ENCODE measurements around the gene PPP1R3F. TPM values are rescaled to one million over a fixed set of nuclear protein-coding genes. Genes with fewer than 3 reads are reported as not detected.

The PPP1R3F gene
- total and polyA plus RNA-seq, 5 experiments from 2014 or later: 6.7 to 21.8 (median 9.7) TPM

DNA sequence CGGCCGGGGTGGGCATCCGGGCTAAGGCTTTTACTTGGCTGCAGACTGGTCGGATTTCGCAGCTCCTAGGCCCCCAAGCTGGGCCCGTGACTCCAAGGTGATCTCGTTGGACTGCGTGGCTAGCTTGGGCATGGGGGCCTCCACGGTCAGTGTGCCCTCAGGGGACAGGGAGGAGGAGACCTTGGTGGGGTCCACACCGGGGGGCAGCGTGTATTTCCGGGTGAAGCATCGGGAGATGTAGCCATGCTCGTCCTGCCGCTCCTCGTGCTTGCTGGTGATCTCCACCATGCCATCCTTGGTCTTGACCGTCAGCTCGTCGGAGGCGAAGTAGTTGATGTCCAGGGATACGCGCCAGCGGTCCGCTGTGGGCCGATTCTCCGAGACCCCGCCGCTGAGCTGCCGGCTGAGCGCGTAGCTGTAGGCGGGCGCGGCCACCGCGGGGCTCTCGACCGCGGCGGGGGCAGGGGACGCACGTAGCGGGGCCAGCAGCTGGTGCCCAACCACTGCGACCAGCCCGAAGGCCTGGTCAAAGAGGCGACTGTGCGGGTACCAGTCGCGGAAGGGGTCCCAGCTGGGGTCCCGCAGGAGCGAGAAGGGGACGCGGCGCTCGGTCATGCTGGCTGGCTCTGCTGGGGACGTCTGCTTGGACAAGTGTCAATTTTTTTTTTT lies 35.6 kb upstream of the PPP1R3F start:
- POLR2A ChIA-PET: interaction anchor here (0.6 to 2.1 kb wide), 3 partner anchors 36 to 76 kb away, joined by 3 to 9 read pairs (median 7); partner anchors contain the start of gene PPP1R3F
- ATAC-seq: no peak
- no peaks in the 10 kb centered on the region for H3K27me3 Mint-ChIP-seq
- H3K4me1 Mint-ChIP-seq: peaks cover 14 to 40% (median 35%) of the 10 kb centered on the region in 4 donors
- DNase-seq: no peak
- H3K9me3 Mint-ChIP-seq: no peaks in the 10 kb centered on the region
- H3K27ac Mint-ChIP-seq: peak overlapping the region in 1 of 10 donors; percentile 57
- H3K4me3 Mint-ChIP-seq: no peak overlapping the region
- no peaks in the 10 kb centered on the region for H3K36me3 Mint-ChIP-seq

DNA sequence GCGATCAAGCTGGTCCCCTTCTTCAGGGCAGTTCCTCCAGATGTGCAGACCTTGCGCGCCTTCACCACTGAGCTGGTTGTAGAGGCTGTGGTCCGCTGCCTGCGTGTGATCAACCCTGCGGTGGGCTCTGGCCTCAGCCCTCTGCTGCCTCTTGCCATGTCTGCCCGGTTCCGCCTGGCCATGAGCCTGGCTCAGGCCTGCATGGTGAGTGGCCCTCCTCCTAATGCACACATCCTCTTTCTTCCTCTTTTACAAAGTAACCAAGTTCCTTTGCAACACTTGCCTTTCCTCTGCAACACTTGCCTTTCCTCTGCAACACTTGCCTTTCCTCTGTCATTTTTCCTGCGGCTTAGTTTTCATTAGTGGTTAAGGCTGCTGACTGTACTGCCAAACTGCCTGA lies 32.5 kb upstream of the PPP1R3F start:
- peak in 1 of 10 donors; percentile 4 for DNase-seq
- H3K27me3 Mint-ChIP-seq: no peaks in the 10 kb centered on the region
- peak overlapping the region; percentile 52 to 95 (median 92) for H3K4me3 Mint-ChIP-seq
- POLR2A ChIA-PET: interaction anchor here (0.8 kb wide), 1 partner anchor 11 kb away, joined by 3 read pairs; no protein-coding TSS in a partner anchor
- ATAC-seq: no peak
- peaks cover 14 to 35% (median 26%) of the 10 kb centered on the region in 4 donors for H3K4me1 Mint-ChIP-seq
- peaks cover 0 to 10% (median 0%) of the 10 kb centered on the region in 3 donors for H3K36me3 Mint-ChIP-seq
- H3K9me3 Mint-ChIP-seq: no peaks in the 10 kb centered on the region
- H3K27ac Mint-ChIP-seq: peak overlapping the region in 9 of 10 donors; percentile 45 to 90 (median 78)

DNA sequence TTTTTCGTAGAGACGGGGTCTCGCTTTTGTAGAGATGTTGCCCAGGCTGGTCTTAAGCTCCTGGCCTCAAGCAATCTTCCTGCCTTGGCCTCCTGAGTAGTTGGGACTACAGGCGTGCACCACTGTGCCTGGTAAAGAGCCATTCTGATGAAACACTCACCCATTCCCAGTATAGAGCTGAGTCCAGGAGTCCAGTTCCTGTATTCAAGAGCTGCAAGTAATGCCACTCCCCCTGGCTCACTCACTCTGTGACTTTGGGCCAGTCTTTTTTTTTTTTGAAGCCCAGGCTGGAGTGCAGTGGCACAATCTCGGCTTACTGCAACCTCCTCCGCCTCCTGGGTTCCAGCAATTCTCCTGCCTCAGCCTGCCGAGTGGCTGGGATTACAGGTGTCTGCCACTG lies 30.9 kb upstream of the PPP1R3F start:
- no peak for ATAC-seq
- POLR2A ChIA-PET: no interaction called here
- peak overlapping the region in 1 of 10 donors; percentile 27 for H3K27ac Mint-ChIP-seq

DNA sequence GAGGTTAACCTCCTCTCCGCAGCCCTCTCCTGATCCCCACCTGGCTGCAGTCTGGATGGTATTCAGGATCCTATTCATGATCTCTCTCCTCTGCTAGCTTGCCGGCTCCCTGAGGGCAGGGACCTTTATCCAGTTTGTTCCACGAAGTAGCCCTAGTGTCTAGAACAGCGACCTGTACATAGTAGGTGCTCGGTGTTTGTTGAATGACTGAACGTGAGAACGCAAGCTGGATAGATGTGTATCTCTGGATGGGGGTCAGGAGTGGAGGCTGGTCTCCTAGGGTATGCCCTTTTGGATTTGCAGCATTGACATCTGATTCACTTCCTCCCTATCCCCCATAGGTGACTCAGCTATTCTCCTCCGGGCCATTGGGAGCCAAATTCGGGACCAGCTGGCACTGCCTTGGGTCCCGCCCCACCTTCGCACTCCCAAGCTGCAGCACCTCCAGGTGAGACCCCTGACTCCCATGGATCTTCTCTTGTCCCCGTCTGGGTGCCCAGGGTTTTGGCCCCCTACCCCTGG lies 27.0 kb upstream of the PPP1R3F start:
- POLR2A ChIA-PET: interaction anchor here (0.6 kb wide), 1 partner anchor 191 kb away, joined by 6 read pairs; no protein-coding TSS in a partner anchor
- Mint-ChIP-seq H3K27me3 (no peaks in the 10 kb centered on the region), H3K4me3 (no peak overlapping the region), H3K4me1 (peaks cover 0 to 16% (median 8%) of the 10 kb centered on the region in 4 donors), H3K36me3 (peaks cover 0 to 47% (median 0%) of the 10 kb centered on the region in 3 donors), H3K9me3 (no peaks in the 10 kb centered on the region), H3K27ac (peak overlapping the region in 2 of 10 donors; percentile 15 to 52)
- ATAC-seq (no peak), DNase-seq (peak in 1 of 10 donors; percentile 4)

More for the DNA sequence above, 30.9 kb upstream of the PPP1R3F start:
- Mint-ChIP-seq H3K4me1 (peaks cover 12 to 34% (median 26%) of the 10 kb centered on the region in 4 donors), H3K9me3 (no peaks in the 10 kb centered on the region), H3K27me3 (no peaks in the 10 kb centered on the region), H3K36me3 (peaks cover 0 to 20% (median 0%) of the 10 kb centered on the region in 3 donors), H3K4me3 (no peak overlapping the region)
- no peak for DNase-seq

DNA sequence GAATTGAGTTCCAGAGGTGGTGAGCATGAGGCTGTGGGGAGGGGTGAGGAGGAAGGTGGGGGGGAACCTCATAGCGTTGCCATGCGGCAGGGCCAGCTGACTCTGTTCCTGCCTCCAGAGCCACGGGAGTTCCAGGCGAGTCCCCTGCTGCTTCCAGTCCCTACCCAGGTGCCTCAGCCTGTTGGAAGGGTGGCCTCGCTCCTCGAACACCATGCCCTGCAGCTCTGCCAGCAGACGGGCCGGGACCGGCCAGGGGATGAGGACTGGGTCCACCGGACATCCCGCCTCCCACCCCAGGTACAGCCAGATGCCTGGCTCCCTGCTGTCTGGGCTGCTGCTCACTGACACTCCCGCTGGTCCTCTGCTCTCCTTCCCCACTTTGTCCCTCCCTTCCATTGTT lies 26.4 kb upstream of the PPP1R3F start:
- H3K27ac Mint-ChIP-seq: peak overlapping the region in 1 of 10 donors; percentile 54
- POLR2A ChIA-PET: no interaction called here

DNA sequence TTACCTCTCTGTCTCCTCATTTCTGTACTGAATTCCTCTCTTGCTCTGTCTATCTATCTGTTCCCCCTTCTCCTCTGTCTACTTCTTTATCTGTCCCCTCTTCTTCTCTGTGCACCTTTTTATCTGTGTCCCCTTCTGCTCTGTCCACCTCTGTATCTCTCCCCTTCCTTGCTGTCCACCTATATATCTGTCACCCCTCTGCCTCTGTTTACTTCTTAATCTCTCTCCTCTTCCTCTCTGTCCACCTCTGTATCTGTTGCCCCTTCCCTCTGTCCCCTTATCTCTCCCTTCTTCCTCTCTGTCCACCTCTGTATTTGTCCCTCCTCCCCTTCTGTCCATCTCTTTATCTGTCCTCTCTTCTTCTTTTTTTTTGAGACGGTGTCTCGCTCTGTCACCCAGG lies 25.4 kb upstream of the PPP1R3F start:
- peak overlapping the region in 3 of 10 donors; percentile 13 to 83 (median 43) for H3K27ac Mint-ChIP-seq
- H3K4me3 Mint-ChIP-seq: no peak overlapping the region
- peaks cover 0 to 59% (median 0%) of the 10 kb centered on the region in 3 donors for H3K36me3 Mint-ChIP-seq
- no peak for DNase-seq
- no peaks in the 10 kb centered on the region for H3K9me3 Mint-ChIP-seq
- peaks cover 0 to 13% (median 6%) of the 10 kb centered on the region in 4 donors for H3K4me1 Mint-ChIP-seq
- H3K27me3 Mint-ChIP-seq: no peaks in the 10 kb centered on the region
- ATAC-seq: no peak
- POLR2A ChIA-PET: no interaction called here

More for the DNA sequence above, 26.4 kb upstream of the PPP1R3F start:
- Mint-ChIP-seq H3K4me3 (no peak overlapping the region), H3K4me1 (peaks cover 0 to 14% (median 7%) of the 10 kb centered on the region in 4 donors), H3K27me3 (no peaks in the 10 kb centered on the region), H3K36me3 (peaks cover 0 to 52% (median 0%) of the 10 kb centered on the region in 3 donors), H3K9me3 (no peaks in the 10 kb centered on the region)
- ATAC-seq: no peak
- peak in 1 of 10 donors; percentile 28 for DNase-seq

DNA sequence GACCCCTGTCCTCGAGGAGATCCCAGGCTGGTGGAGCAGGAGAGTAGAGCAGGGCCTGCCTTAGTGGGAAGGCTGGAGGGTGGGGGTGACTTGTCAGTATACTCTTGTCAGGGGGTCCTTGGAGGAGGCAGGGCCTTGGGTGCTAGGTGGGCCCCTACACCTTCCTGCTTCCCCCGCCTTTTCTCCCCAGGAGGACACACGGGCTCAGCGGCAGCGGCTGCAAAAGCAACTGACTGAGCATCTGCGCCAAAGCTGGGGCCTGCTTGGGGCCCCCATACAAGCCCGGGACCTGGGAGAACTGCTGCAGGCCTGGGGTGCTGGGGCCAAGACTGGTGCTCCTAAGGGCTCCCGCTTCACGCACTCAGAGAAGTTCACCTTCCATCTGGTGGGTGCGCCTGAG lies 23.1 kb upstream of the PPP1R3F start:
- Mint-ChIP-seq H3K9me3 (no peaks in the 10 kb centered on the region), H3K27me3 (no peaks in the 10 kb centered on the region), H3K36me3 (peaks cover 0 to 61% (median 0%) of the 10 kb centered on the region in 3 donors), H3K4me3 (no peak overlapping the region), H3K27ac (peak overlapping the region in 1 of 10 donors; percentile 56), H3K4me1 (peaks cover 7 to 17% (median 9%) of the 10 kb centered on the region in 4 donors)
- POLR2A ChIA-PET: no interaction called here
- no peak for ATAC-seq
- no peak for DNase-seq

DNA sequence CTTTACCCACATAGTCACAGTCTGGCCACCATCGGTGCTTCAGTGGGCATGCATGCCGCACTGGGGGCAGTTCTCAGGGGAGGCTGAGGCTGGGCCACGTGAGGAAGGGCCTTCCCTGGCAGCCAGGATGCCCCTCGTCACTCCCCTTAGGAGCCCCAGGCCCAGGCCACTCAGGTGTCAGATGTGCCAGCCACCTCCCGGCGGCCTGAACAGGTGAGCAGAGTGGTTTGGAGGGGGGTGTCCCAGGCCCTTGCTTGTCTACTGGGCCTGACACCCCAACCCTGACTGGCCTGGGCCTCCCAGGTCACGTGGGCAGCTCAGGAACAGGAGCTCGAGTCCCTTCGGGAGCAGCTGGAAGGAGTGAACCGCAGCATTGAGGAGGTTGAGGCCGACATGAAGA lies 22.2 kb upstream of the PPP1R3F start:
- H3K27me3 Mint-ChIP-seq: no peaks in the 10 kb centered on the region
- H3K4me1 Mint-ChIP-seq: peaks cover 7 to 19% (median 10%) of the 10 kb centered on the region in 4 donors
- no peaks in the 10 kb centered on the region for H3K9me3 Mint-ChIP-seq
- ATAC-seq (no peak), DNase-seq (no peak)
- POLR2A ChIA-PET: interaction anchor here (0.9 to 1.4 kb wide), 4 partner anchors 9 to 12 kb away, joined by 3 to 6 read pairs (median 3); partner anchors contain the start of gene CCDC22
- H3K36me3 Mint-ChIP-seq: peaks cover 0 to 60% (median 0%) of the 10 kb centered on the region in 3 donors
- H3K4me3 Mint-ChIP-seq: no peak overlapping the region
- no peak overlapping the region for H3K27ac Mint-ChIP-seq

DNA sequence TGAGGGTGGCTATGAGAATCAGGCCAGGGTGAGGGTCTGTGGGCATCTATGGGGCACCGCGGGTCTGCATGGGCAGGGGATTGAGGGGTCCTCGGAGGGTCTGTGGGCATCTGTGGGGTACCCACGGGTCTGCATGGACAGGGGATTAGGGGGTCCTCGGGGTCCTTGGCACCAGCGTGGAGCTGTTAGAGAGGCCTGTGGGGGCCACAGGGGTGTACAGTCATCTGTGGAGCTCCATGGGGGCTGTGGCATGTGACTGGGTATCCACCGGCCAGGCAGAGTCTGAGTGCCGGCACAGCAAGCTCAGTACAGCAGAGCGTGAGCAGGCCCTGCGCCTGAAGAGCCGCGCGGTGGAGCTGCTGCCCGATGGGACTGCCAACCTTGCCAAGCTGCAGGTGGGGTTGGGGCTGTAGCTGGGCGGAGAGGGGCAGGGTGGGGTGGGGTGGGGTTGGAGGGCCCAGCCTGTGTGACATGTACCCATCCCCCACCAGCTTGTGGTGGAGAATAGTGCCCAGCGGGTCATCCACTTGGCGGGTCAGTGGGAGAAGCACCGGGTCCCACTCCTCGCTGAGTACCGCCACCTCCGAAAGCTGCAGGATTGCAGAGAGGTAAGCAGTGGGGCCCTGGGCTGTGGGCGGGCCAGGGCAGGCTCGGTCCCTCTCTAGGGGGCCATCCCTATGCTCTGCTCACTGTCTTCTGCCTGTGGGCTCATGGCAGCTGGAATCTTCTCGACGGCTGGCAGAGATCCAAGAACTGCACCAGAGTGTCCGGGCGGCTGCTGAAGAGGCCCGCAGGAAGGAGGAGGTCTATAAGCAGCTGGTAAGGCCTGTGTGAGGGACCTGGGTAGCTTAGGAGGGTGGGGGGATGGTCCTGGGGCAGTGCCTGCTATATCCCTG lies 21.4 kb upstream of the PPP1R3F start:
- H3K27ac Mint-ChIP-seq: peak overlapping the region in 2 of 10 donors; percentile 40 to 57

DNA sequence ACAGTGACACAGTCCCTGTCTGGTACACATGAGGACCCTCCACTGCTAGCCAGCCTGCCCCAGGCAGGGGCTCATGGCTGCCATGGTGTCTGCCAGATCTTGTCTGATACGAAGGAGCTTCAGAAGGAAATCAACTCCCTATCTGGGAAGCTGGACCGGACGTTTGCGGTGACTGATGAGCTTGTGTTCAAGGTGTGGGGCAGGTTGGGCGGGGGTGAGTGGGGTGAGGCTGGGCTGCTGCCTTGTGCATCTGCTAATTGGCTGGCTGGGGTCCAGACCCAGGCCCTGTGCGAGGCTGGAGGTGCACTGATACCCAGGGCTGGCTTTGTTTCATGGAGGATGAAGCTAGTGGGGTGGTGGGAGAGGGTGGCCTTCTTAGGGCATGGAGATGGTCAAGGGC lies 20.5 kb upstream of the PPP1R3F start:
- POLR2A ChIA-PET: no interaction called here
- Mint-ChIP-seq H3K36me3 (peaks cover 0 to 51% (median 0%) of the 10 kb centered on the region in 3 donors), H3K27ac (peak overlapping the region in 4 of 10 donors; percentile 22 to 57 (median 32)), H3K4me3 (peak overlapping the region in 1 of 10 donors; percentile 38), H3K4me1 (peaks cover 7 to 16% (median 11%) of the 10 kb centered on the region in 4 donors), H3K27me3 (no peaks in the 10 kb centered on the region), H3K9me3 (no peaks in the 10 kb centered on the region)
- peak in 1 of 10 donors; percentile 36 for DNase-seq
- no peak for ATAC-seq

More for the DNA sequence above, 21.4 kb upstream of the PPP1R3F start:
- Mint-ChIP-seq H3K27me3 (no peaks in the 10 kb centered on the region), H3K4me1 (peaks cover 7 to 19% (median 12%) of the 10 kb centered on the region in 4 donors), H3K9me3 (no peaks in the 10 kb centered on the region), H3K36me3 (peaks cover 0 to 60% (median 0%) of the 10 kb centered on the region in 3 donors), H3K4me3 (no peak overlapping the region)
- POLR2A ChIA-PET: interaction anchor here (0.9 to 1.4 kb wide), 4 partner anchors 8 to 13 kb away, joined by 3 to 6 read pairs (median 3); partner anchors contain the start of gene CCDC22
- no peak for DNase-seq
- ATAC-seq: no peak

DNA sequence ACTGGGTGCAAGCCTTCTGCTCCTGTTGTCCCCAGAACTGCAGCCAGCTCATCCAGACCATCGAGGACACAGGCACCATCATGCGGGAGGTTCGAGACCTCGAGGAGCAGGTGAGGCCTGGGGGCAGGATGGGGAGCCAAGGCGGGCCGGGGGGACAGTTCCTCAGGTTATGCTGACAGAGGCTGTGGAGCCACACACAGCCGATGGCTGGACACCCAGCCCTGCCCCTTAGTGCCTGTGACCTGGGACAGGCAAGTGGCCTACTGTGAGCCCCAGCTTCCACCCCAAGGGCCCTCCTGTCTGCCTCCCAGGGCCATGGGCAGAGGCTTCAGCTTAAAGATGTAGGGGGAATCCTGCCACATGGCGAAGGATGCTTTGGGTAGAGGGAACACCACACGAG lies 20.0 kb upstream of the PPP1R3F start:
- no peak for DNase-seq
- POLR2A ChIA-PET: no interaction called here
- H3K27ac Mint-ChIP-seq: no peak overlapping the region
- H3K4me3 Mint-ChIP-seq: no peak overlapping the region
- ATAC-seq: no peak
- peaks cover 0 to 46% (median 0%) of the 10 kb centered on the region in 3 donors for H3K36me3 Mint-ChIP-seq
- no peaks in the 10 kb centered on the region for H3K9me3 Mint-ChIP-seq
- peaks cover 7 to 16% (median 9%) of the 10 kb centered on the region in 4 donors for H3K4me1 Mint-ChIP-seq
- no peaks in the 10 kb centered on the region for H3K27me3 Mint-ChIP-seq

DNA sequence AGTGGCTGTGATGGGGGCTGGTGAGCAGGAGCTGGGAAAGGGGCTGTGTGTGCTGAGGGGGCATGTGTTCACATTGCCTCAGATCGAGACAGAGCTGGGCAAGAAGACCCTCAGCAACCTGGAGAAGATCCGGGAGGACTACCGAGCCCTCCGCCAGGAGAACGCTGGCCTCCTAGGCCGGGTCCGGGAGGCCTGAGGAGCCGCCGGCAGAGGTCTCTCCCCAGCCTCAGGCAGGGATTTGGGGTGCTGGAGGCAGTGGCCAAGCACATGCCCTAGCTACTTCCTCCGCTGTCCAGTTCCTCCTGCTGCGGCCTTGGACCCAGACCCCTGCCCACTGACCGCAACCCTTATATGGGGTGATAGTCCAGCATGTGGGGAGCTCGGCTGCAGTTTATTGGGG lies 19.5 kb upstream of the PPP1R3F start:
- peaks cover 7 to 16% (median 9%) of the 10 kb centered on the region in 4 donors for H3K4me1 Mint-ChIP-seq
- H3K27ac Mint-ChIP-seq: peak overlapping the region in 2 of 10 donors; percentile 11 to 89

More for the DNA sequence above, 19.5 kb upstream of the PPP1R3F start:
- Mint-ChIP-seq H3K4me3 (no peak overlapping the region), H3K27me3 (no peaks in the 10 kb centered on the region), H3K9me3 (no peaks in the 10 kb centered on the region), H3K36me3 (peaks cover 0 to 41% (median 0%) of the 10 kb centered on the region in 3 donors)
- POLR2A ChIA-PET: no interaction called here
- no peak for DNase-seq
- ATAC-seq: no peak

Measured in naive thymus-derived CD8-positive, alpha-beta T cell (primary cell).